T-helper 2 cell (primary cell): Measurements from ENCODE around the gene MTOR.
A peak's percentile ranks its signal among the peaks of the same experiment; 100 is the strongest.
"Not testable (repeated sequence)": the region's sequence is repeated elsewhere in the genome, so short reads cannot be mapped to it uniquely, and the experiment has no call there.

Experiments
- DNase-seq, 5 experiments: peaks; one replicate each; pipeline versions ENCODE4 v3.0.0 to v3.0.0-alpha.2; 2012 to 2022

The MTOR gene

DNA sequence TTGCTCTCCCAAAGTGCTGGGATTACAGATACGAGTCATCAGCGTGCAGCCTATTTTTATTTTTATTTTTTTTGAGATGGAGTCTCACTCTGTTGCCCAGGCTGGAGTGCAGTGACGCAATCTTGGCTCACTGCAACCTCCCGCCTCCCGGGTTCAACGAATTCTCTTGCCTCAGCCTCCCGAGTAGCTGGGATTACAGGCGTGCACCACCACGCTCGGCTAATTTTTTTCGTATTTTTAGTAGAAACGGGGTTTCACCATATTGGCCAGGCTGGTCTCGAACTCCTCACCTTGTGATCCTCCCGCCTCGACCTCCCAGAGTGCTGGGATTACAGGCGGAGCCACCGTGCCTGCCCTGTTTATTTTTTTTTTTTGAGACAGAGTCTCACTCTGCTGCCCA, 161.5 kb downstream of the MTOR start:
- DNase-seq: not testable (repeated sequence)

DNA sequence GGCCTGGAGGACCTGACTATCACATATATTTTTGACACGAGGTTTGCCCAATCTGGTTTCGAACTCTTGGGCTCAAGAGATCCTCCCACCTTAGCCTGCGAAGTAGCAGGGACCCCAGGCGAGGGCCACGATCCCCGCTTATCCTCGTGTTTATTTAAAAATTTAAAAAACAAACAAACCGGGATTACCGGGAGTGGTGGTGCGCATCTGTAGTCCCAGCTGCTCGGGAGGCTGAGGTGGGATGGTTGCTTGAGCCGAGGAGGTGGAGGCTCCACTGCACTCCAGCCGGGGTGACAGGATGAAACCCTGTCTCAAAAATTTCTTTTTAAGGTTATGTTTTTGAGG, 162.2 kb downstream of the MTOR start:
- DNase-seq: no peak

DNA sequence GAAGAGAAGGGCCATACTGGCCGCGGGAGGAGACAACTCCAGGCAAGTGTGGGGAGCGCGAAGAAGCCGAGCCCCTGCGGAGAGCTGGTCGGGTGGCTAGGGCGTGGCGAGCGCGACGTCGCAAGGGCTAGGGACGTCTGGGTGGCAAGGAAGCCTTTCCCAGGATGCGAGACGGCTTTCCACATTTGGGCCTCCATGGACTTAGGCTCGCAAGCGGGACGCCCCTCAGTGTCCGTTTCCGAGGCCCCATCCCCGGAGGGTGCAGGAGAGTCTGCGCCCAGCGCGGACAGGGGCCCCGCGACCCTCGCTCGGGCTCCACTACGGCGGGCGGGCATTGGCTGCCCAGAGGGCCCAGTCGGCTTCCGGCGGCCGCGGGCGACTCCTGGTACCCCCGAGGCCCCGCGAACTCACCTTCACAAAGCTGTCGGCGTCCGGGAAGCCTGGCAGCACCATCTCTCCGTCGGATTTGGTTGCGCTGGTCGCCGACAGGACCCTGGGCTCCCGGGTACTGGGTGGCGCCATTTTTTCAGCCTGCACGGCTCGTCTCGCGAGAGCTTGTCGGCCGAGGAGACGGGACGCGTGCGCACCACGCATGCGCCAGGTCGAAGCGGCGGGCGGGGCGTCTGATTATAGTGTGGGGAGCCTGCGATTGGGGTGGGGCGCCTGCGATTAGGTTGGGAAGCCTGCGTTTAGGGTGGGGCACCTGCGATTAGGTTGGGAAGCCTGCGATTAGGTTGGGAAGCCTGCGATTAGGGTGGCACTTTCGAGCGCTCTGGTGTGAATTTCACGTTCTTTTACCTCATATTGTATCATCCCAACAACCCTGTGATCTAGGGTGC, 162.8 kb downstream of the MTOR start, which contains the start of gene EXOSC10:
EXOSC10 (minus strand) TSS at position 560 of the 839 bp plus-strand sequence; CDS start at position 522, 38 bp downstream.
- DNase-seq: peak; percentile 89 to 94 (median 93)

DNA sequence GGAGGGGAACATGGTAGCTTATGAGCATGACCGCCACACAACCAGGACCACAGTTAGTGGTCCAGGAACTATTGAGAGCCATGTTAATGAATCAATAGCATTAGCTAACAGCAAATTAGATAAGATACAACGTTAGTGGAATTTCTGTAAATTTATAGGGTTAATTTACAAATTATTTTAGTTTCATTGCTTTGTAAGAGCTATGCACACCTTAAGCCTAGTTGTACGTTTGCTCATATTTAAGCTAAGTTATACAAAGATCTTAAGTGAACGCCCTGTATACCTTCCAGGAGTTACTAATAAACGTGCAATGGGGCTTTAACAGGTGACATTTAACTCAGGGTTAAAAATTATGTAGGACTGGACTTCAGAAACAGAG, 163.4 kb downstream of the MTOR start:
- DNase-seq: no peak

DNA sequence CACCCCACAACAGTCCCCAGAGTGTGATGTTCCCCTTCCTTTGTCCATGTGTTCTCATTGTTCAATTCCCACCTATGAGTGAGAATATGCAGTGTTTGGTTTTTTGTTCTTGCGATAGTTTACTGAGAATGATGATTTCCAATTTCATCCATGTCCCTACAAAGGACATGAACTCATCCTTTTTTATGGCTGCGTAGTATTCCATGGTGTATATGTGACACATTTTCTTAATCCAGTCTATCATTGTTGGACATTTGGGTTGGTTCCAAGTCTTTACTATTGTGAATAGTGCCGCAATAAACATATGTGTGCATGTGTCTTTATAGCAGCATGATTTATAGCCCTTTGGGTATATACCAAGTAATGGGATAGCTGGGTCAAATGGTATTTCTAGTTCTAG, 178.6 kb downstream of the MTOR start:
- not testable (repeated sequence) for DNase-seq

DNA sequence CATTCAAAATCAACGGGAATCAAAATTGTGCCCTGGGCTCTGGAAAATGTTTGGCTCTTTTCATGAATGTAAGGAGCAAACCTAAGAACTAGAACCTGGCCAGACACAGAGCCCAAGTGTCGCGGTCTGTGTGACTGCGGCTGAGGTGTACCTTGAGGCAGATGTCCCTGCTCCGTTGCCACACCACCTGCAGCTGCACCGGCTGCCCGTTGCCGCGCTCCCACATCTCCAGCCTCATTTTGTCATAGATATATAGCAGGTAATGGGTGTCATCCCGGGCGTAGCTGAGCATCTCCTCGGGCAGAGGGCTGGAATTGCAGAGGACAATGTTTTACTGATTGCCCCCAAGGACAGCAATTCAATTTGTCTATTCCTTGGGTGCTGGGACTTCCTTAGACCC, 181.4 kb downstream of the MTOR start:
- no peak for DNase-seq

DNA sequence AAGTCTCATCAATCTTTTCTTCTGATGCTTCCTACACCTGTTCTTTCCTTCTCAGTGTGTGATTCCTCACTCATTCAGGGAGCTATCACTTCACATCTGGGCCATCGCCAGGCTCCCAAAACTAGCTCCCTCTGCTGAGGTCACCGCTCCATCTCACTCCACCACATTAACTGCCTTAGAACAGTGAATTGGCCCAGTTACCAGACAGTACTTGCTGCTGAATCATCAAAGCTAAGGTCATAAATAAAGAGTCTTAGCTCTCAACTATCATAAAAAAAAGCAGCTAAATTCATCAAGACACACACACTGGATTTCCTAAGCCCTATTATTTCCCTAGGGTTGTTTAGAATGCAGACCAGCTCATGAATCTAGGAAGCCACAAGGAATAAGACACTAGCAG, 183.7 kb downstream of the MTOR start:
- no peak for DNase-seq

DNA sequence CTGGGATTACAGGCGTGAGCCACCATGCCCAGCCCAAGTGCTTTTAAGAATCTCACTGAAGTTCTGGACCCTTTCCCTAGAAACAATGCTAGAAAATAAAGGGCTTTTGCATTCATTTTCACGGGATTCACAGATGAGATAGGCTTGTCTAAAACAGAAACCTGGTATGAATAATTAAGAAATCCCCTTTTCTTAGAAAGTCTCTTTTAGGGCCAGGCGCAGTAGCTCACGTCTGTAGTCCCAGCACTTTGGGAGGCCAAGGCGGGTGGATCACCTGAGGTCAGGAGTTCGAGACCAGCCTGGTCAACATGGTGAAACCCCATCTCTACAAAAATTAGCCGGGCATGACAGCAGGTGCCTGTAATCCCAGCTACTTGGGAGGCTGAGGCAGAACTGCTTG, 189.0 kb downstream of the MTOR start:
- DNase-seq: not testable (repeated sequence)

DNA sequence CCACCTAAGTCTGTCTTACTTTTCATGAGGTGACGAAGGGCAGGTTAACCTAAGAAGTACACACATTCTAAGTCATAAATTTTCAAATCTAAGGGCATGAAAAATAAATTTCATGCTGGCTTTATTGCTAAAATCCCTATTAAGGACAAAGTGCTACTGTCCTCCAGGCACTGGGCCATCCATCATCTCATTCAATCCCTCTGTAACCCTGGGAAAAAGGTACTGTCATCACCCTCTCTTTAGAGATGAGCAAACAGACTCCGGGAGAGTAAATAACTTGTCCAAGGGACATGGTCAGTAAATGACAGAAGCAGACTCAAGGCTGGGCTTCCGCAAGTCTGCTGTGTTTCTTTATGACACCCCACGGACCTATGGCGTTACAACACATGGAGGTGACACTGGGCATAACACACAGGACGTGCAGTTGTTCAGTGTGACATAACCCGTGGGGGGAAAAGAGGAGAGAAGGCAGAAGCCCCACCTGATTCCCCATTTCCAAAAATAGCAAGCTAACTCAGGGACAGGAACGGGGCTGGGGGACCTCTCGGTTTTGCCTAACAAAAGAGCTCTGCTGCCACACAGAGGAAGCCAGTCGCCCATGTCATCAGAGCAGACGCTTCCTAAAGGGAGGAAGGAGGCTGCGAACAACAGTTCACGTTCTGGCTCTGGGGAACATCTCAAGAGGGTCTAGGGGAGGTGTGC, 190.0 kb downstream of the MTOR start:
- DNase-seq: peak in 1 of 5 experiments; percentile 24

DNA sequence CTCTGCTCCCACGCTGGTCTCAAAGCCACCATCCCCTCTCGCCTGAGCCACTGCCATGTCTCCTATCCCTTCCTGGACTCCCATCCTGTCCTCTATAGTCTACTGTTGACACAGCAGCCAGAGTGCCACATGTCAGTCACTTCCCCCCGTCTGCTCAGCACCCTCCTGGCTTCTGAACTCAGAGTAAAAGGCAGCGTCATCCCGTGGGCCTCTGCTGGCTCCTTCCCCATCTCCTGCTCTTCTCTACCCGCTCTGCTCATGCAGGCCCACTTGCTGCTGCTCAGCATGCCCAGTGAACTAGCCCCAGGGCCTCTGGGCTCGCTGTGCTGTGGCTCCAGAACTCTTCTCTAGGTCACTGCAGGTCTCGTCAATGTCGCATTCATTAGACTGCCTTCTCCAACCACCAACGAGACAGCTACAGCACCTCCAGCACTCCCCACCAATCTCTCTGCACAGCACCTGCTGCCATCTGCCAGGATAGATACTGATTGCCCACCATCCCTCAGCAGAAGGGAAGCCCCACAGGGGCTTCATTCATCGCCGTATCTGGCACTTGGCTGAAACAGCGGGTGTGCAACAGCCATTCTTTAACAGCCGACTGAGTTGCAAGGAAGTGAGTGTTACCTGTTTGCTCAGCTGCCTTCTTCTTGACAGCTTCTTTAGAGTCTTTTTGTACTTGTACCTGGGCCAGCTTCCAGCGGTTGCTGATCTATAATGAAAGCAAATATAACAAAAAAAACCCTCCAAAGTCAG, 190.7 kb downstream of the MTOR start:
- no peak for DNase-seq

DNA sequence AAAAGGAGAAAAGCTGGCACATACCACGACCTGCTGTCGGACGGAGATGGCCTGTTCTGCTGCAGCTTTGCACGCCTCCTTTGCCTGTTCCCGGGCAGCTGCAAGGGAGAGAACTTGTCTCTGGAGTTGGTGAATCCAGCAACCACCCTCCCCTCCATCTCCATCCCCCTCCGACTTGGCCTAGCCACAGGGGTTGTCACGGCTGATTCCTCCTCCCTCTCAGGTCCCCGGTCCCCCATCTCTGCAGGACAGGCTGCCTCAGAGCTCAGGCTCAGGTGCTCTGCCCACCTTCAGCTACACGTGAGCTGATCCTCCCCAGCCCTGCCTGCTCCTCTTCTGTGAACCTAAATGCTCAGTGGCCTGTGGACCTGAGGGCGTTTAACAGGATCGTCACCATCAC, 191.5 kb downstream of the MTOR start:
- DNase-seq: no peak

DNA sequence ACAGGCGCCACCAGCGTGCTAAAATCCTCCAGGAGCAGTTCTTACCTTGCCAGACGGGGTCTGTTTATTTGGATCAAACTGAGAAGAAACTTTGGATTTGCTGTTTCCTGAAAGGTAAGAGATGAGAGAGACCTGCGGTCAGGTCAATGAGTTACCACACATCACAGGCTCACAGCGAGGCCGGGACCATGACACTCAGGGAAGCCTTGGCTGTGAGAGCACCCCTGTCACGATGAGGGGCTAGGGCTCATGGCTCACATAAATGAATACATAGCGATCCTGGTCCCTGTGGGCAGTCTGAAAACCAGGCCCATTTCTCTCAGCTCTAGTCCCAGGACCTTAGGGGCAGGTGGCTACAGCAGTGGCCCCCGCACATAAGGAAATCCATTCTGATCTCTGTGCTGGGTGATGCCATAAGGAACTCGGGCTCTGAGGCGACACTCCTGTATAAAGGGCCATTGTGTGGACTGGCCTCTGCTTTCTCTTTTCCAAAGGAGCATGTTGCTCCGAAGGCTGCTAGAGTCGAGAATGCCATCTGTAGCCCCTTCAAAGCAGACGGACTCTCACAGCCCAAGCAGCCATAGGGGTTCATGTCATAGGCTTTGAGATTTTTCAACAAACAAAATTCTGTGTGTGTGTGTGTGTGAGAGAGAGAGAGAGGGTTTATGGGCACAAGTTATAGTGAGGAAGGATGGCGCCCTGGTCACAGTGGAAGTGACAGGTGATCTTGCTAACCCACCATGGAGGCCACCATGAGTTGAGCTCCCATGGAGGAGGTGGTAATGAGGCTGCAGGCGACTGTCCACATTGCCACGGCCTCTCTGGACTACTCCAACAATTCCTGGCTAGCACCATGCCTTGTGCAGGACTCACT, 193.5 kb downstream of the MTOR start:
- no peak for DNase-seq

DNA sequence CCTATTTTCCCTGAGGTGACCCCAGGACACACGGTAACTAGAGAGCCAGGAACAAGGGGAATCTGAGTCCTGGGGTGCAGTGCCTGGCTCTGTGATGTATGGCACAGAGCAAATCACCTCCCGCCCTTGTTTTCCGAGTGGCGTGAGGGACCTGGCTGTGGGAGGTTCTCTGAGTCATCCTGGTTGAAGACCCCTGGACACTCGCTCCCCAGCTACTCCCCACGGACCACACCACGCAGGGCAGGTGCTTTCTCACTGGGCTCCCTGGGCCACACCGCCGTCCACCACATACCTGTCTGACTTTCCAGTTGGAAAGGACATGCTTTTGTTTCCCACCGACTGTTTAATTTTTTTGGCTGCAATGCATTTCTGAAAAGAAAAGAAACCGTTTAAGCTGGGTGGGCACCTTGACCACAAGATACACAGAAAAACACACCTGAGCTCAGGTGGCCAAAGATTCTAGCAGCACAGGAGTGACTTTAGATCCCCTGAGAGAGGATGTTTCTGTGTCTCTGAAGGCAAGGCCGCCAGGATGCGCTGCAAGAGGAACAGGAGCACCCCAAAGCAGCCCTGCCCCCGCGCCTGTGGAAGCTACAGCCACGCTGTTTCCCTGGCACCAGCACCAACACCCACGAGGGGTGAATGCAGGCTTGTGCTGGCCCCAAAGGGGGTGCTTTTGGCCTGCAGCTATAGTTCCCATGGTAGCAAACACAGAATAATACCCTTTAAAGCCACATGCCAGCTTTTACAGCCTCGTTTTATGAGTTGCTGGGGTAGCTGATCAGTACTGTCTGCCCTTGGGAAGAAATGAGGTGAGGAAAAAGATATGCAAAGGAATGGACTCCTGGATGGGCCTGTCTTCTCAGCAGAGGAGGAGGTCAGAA, 194.4 kb downstream of the MTOR start:
- no peak for DNase-seq

DNA sequence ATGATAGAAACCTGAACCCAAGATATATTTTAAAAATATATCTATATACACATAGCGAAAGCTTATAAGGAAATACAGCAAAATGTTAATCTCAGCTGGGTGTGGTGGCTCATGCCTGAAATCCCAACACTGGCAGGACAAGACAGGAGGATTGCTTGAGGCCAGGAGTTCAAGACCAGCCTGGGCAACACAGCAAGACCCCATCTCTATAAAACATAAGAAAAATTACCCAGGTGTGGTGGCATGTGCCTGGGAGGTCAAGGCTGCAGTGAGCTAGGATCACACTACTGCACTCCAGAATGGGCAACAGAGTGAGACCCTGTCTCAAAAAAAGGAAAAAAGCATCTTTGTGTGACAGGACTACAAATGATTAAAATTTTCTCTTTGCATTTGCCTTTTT, 196.6 kb downstream of the MTOR start:
- DNase-seq: no peak

DNA sequence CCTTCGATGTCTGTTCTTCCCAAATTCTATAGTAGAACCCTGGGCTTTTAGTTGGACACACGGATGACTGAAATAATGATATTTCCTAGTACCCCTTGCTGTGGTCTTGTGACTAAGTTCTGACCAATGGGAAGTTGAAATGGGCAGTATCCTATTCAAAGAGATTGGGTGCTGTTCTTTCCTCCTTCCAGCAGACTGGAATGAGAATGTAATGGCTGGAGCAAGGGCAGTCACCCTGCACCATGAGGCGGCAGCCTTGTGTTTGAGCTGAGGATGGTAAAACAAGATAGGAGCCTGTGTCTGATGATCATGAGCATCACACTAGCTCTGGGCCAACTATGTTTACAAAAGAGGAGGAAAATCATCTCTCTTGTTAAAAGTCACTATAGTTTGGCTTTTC, 197.4 kb downstream of the MTOR start:
- no peak for DNase-seq

DNA sequence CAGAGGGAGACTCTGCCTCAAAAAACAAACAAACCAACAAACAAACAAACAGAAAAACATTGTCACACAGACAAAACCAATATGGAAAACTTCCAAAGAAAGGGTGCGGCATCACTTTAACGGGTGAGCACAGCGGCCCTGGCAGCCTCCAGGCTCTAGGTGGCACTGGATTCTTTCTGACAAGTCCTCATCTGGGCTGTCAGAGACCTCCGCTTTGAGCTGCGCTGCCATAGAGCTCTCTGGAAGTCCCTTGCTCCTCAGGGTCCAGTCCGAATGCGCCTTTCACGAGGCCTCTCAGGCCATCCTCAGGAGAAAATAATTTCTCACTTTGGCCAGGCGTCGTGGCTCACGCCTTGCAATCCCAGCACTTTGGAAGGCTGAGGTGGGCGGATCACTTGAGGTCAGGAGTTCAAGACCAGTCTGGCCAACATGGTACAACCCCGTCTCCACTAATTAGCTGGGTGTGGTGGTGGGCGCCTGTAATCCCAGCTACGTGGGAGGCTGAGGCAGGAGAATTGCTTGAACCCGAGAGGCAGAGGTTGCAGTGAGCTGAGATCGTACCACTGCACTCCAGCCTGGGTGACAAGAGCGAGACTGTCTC, 198.3 kb downstream of the MTOR start:
- DNase-seq: not testable (repeated sequence)

DNA sequence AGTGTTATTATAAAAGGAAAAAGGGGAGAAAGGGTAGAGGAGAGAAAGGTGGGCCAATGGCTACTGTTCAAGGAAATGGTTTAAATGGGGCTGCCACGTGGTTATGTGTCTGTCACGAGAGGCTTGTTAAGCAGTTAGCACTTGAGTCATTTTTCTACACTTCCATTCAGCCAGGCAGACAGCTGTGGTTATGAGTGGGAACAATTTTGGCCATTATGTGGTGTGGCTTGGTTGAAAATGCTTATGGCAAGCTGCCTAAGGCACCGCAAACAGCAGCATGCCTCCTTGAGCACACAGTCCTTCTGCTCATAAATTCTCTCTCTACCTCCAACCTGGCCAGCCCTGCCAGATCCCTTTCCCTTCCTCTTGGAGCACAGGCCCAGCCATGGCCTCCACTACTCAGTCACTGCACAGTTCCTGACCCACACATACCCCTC, 199.4 kb downstream of the MTOR start:
- peak in 2 of 5 experiments; percentile 33 to 87 for DNase-seq

DNA sequence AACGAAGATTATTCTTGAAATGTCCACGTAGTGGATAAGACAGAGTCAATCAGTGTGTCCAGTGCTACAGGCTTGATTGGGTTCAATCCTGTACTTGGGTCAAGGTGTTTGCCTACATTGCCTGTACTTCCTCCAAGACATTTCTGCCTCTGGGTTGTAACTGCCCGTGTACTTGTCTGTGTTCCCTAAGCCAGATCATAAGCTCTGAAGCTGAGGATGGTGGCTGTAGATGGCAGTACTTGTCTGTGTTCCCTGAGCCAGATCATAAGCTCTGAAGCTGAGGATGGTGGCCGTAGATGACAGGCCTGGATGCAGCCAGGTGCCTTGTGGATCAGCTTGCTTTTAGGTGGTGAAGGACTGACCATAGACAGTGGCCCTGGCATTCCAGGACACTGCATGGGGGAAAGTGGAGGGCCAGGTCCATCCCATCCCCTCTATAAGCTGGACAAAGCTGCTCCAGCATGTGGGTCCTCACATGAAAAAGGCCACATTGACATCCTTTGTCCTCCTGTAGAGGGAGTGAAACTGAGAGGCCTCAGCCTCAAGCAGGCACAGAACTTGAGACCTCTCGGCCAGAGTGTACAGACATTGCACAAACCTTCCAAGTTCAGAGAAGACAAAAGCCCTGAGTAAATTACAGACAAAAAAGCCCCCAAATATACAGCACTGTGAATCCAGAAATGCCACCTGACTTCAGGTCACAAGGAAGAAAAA, 200.5 kb downstream of the MTOR start:
- peak in 1 of 5 experiments; percentile 31 for DNase-seq

DNA sequence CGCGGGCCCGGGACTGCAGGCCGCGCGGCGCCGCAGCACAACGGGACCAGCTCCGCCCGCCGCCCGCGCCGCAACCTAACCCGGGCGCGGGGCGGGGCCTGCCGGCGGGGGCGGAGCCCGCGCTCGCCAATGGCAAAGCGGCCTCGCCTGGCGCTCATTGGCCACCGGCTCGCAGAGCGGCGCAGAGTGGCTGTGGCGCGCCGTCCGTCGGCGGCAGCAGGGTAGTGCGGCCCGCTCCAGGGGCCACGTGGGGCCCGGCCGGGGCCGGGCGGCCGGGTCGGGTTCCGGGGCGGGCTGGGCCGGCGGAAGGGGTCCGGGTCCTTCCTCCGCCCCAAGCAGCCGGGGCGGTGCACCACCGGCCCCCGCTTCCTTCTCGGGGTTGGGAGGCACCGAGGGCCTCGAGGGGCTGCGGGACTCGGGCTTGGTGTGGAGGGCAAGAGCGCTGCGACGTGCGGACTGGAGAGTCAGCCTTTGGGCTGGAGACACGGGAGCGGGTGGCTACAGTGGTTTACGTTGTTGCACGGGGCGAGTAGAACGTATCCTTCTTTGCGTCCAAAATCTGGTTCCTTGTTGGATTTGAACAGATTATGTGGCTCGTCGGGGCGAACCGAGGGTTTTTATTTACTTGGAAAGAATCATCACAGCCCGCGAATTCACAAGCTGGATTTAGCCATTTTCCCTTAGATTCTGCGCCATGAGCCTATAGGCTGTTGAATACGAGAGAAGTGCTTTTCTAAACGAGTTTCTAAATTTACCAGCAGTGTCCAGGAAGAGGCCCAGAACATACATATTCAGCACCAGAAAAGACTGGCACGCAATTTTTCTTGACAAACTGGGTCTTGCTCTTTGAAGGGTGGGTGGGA, 202.2 kb downstream of the MTOR start, which contains the start of gene SRM:
SRM (minus strand) TSS at position 51 of the 863 bp plus-strand sequence. CDS start 75 bp downstream, outside the sequence.
- peak; percentile 85 to 93 (median 86) for DNase-seq
